Pulmonary artery endothelial cell (primary cell): ENCODE data around the gene BORCS8. TPM values are rescaled to one million over a fixed set of nuclear protein-coding genes. Genes with fewer than 3 reads are reported as not detected.
"Not testable (repeated sequence)": the region's sequence is repeated elsewhere in the genome, so short reads cannot be mapped to it uniquely, and the experiment has no call there.

Experiments
- DNase-seq: peaks from one replicate; pipeline ENCODE4 v3.0.0-alpha.2; 2011; ENCODE audit warnings: low read depth, low spot score
- total RNA-seq: library from RNA; depleted of rRNA; stranded (reverse); fragments of >200 nt; gene quantifications from 2 replicates; pipeline ENCODE4 v1.2.3, GENCODE V29; 2014

BORCS8 gene
- 27.4 and 29.2 TPM in 2 replicates for total RNA-seq

DNA sequence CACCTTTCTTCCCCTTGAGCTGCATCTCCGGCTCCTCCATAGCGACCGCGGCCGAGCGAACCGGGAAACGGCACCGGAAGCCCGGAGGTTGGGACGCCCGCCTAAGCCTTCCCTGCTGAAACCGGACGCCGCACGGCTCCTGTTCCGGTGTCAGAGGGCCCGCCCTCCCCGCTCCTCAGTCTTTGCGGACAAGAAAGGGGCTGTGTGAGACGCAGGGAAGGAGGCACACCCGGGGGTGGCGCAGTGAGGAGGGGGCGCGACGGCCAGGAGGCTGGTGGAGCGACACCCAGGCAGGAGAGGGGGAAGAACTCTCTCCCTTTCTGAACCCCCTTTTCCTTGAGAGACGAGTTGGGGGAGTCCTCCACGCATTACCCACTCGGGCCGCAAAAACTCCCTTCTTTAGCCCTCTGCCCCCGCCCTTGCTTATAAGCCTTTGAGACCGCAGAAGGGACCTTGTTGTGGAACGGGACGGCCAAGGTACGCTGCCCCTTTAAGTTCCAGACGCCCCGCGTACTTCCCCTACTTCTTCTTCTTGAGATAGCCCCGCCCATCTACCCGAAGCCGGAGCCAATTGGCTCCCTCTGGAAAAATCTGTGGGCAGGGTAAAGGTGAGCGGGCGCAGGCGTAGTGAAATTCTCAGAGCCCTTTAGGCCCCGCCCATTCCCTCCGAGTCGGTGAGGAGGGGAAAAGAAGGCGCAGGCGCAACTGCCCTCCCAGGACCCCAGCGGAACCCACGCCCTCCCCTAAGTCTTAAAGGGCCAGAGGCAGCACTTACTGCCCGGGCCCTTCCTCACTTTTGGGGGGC lies at the start of gene BORCS8, which contains the start of gene RFXANK:
TSS of gene BORCS8 (minus strand) at position 75 of the 805 bp plus-strand sequence. CDS start at position 40, 35 bp downstream.
TSS of gene RFXANK (plus strand) at position 181 of the 805 bp plus-strand sequence. CDS start 1,689 bp downstream, outside the sequence.
- DNase-seq, result peak; percentile 95

DNA sequence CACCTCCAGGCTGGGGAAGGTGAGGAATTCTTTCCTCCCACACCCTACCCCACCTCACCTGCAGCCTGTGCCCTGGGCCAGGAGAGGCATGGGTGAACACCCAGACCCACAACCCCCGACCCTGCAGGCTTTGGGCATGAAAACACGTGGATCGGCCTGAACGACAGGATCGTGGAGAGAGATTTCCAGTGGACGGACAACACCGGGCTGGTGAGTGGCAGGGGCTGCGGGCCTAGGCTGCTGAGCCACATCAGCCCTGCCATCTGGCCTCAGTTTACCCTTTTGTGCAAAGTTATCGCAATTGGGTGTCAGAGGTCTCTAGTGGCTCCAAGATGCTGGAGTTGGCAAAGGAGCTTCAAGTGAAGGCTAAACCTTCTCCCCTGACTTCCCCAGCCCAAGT lies 48.5 kb upstream of the BORCS8 start:
- DNase-seq, result no peak

- DNase-seq, result no peak
Measured at GRCh38 chr19:19239675-19240074, 47.7 kb upstream of the BORCS8 start.

DNA sequence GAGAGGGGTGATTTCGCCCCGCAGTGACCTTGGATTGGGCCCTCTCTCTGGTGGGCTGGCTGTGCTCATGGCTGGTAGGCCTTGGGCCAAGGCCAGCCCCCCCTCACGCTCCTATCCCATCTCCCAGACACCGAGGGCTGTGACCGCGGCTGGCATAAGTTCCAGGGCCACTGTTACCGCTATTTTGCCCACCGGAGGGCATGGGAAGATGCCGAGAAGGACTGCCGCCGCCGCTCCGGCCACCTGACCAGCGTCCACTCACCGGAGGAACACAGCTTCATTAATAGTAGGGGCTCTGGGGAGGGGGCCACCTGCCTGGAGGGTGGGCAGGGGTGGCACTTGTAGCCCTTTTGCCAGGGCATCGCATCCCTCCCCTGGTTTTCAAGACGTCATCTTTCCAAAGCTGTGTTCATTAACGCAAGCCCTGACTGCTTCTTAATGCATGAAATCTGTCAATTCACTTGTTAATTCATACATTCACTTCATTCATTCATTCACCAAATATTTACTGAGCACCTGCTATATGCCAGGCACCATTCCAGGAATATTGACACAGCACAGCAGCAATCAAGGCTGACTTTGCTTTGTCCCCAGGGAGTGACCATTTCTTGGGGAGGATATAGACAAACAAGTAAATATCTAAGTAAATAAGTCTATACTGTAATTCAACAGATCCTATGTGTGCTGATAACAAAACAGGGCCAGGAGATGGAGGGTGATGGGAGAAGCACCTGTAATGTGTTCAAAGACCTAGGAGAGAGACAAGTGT lies 46.4 kb upstream of the BORCS8 start:
- no peak for DNase-seq

GRCh38 chr19:19236173-19236572 lies 44.2 kb upstream of the BORCS8 start:
- DNase-seq, result no peak

DNA sequence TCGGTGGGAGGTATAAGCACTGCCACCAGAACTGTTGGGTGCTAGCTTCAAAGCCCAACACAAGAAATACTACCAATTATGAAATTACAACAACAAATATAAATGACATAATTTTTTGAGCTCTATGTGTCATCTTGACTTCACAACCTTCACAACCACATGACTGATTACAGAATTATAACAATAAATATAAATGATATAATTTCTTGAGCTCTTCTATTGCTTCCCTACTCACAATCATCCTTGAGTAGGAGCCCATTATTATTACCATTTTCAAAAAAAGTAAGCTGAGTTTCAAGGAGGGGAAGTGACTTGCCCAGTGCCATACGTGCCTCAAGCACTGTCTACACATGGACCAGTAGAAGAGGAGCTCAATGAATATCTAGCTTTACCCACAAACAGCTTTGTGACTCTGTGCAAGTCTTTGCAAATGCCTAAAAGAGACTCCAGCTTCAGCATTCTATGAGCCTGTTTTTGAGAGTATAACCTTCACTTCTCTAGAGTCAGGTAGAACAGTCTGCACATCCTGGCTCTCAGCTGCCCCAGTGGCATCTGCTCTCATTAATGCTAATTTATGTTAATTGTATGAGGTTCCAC lies 42.4 kb upstream of the BORCS8 start:
- DNase-seq, result no peak

GRCh38 chr19:19232261-19232721 lies 40.3 kb upstream of the BORCS8 start:
- DNase-seq, result no peak

GRCh38 chr19:19230999-19231398 lies 39.0 kb upstream of the BORCS8 start:
- no peak for DNase-seq

DNA sequence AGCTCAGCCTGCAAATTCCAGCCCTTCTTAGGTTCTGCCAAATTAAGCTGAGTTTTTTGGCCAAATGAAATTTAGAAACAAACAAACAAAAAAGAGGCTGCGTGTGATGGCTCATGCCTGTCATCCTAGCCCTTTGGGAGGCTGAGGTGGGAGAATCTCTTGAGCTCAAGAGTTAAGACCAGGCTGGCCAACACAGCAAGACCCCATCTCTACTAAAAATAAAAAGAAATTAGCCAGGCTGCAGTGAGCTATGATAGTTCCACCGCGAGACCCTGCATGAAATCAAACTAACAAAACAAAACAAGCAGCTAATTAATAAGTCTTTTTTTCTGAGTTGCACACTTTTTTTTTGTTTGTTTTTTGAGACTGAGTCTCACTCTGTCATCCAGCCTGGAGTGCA lies 37.7 kb upstream of the BORCS8 start:
- DNase-seq, result no peak

DNA sequence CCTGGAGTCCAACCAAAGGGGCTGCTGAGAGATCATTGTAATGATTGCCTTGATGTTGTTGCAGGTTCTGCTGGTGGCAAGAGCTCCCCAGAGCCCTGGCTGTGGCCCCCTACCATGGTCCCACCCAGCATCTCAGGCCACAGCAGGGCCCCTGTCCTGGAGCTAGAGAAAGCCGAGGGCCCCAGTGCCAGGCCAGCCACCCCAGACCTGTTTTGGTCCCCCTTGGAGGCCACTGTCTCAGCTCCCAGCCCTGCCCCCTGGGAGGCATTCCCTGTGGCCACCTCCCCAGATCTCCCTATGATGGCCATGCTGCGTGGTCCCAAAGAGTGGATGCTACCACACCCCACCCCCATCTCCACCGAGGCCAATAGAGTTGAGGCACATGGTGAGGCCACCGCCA lies 35.3 kb upstream of the BORCS8 start:
- DNase-seq, result no peak

DNA sequence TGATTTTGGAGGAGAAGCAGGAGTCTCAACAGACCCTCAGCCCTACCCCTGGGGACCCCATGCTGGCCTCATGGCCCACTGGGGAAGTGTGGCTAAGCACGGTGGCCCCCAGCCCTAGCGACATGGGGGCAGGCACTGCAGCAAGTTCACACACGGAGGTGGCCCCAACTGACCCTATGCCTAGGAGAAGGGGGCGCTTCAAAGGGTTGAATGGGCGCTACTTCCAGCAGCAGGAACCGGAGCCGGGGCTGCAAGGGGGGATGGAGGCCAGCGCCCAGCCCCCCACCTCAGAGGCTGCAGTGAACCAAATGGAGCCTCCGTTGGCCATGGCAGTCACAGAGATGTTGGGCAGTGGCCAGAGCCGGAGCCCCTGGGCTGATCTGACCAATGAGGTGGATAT lies 34.7 kb upstream of the BORCS8 start:
- no peak for DNase-seq

DNA sequence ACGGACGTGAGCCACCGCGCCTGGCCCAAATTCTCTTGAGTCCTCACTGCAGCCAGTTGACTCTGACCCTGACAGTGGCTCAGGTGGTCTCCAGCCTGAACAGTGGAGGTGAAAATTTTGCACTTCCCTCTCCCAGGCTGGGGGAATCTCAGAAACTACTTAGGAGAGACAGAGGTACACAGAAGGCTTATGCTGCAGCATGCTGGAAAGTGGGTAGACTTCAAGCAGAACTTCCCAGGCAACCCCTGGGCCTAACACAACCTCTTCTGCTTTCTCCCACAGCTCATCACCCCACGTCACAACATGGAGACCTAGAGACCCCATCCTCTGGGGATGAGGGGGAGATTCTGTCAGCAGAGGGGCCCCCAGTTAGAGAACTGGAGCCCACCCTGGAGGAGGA lies 34.3 kb upstream of the BORCS8 start:
- DNase-seq, result no peak

- no peak for DNase-seq
Measured at GRCh38 chr19:19224852-19225494, 33.0 kb upstream of the BORCS8 start.

DNA sequence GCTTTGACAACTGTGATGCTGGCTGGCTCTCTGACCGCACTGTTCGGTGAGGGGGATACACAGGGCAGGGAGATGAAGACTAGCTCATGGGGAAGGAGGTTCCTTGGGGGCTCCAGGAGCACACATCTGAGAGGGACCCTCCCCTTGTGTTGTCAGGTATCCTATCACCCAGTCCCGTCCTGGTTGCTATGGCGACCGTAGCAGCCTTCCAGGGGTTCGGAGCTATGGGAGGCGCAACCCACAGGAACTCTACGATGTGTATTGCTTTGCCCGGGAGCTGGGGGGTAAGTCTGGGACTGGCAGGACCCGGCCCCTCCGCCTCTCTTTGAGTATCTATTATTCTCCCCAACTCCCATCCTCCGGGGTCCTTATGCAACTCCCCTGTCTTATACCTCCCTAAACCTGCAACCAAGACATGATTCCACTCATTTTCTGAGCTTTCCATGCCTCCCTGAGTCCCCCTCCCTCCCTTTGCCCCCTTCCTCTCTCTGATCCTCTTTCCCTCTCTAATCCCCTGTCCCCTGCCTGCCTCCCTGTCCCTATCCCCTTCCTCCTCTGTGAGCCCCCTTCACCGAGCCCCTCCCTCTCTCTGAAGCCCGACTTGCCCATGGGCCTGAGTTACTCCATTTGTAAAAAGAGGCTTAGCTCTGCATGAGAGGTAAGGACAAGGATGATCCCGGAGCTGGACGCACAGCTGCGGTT lies 32.3 kb upstream of the BORCS8 start:
- no peak for DNase-seq

- DNase-seq, result no peak
Measured at GRCh38 chr19:19223636-19224035, 31.7 kb upstream of the BORCS8 start.

DNA sequence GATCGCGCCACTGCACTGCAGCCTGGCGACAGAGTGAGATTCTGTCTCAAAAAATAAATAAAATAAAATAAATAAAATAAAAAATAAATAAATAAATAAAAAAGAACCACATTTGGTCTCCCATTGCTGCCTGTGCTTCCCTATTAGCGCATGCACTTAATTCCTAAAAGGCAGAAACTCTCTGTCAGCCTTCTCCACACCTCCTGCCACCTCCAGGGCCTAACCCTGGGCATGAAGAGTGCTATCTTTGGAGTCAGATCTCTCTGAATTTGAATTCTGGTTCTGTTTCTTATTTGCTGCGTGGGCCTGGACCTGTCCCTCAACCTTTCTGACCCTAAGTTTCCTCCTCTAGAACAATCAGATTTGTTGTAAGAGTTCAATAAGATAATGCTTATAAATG lies 31.1 kb upstream of the BORCS8 start:
- DNase-seq, result no peak

- not testable (repeated sequence) for DNase-seq
Measured at GRCh38 chr19:19221000-19221399, 29.0 kb upstream of the BORCS8 start.

DNA sequence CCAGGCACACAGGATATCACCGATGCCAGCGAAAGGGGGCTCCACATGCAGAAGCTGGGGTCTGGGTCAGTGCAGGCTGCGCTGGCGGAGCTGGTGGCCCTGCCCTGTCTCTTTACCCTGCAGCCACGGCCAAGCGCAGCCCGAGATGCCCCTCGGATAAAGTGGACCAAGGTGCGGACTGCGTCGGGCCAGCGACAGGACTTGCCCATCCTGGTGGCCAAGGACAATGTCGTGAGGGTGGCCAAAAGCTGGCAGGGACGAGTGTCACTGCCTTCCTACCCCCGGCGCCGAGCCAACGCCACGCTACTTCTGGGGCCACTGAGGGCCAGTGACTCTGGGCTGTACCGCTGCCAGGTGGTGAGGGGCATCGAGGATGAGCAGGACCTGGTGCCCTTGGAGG lies 27.0 kb upstream of the BORCS8 start:
- no peak for DNase-seq

DNA sequence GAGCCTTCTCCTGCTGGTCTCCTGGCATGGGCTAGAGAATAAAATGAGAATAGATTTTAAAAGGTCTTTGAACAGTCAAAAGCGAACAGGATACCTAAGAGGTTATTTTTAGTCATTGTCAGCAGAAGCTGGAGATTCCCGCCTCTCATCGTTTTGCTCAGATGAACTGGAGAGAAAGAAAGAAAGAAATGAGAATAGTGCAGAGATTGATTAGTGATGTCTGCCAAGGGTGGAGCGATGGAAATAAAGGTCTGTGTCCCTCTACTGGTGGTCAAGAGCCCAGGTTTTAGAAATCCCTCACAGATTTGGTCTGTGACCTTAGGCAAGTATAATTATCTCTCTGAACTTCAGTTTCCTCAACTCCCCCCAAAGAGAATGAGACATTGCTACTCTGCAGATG lies 25.1 kb upstream of the BORCS8 start:
- no peak for DNase-seq

DNA sequence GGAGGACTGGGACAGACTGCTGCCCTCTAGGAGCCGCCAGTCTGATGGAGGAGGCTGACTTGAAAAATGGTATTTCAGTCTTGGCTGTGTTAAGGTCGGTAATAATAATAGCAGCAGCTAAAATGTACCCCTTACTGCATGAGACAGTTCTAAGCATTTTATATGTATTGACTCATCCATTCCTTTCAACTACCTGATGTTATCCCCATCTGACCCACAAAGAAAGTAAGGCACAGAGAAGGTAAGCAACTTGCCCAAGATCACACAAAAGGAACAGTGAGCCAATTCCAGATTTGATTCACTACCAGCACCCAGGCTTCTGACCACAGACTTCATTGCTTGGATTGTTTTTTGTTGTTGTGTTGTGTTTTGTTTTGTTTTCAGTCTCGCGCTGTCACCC lies 23.8 kb upstream of the BORCS8 start:
- no peak for DNase-seq

GRCh38 chr19:19214892-19215291 lies 22.9 kb upstream of the BORCS8 start:
- no peak for DNase-seq
